Epithelial cell of proximal tubule (primary cell): Measurements from ENCODE around the gene ADPRHL1. TPM values are rescaled to one million over a fixed set of nuclear protein-coding genes. Genes with fewer than 3 reads are reported as not detected.

ENCODE experiments used
- DNase-seq: peaks from one replicate; pipeline ENCODE4 v3.0.0-alpha.2; 2011; ENCODE audit warnings: low read depth
- H3K4me3 ChIP-seq: 2 replicates; pipeline ENCODE4 v1.5.1; 2011; ENCODE audit warnings: low read depth, mild to moderate bottlenecking, low read length
- total RNA-seq: library from RNA; depleted of rRNA; stranded (reverse); fragments of >200 nt; gene quantifications from 2 replicates; pipeline ENCODE4 v1.2.3, GENCODE V29; 2015
- TF ChIP-seq, protein P1 (sequence below): conservative IDR thresholded peaks from 2 replicates; pipeline ENCODE4 v1.5.1; 2012; ENCODE audit warnings: low read depth, mild to moderate bottlenecking, low read length

ADPRHL1 gene
- total RNA-seq, 1 donor from 2014 or later: 3.3 TPM

GRCh38 chr13:113470073-113470472 lies 16.8 kb upstream of the ADPRHL1 start:
- TF ChIP-seq, protein P1, sequence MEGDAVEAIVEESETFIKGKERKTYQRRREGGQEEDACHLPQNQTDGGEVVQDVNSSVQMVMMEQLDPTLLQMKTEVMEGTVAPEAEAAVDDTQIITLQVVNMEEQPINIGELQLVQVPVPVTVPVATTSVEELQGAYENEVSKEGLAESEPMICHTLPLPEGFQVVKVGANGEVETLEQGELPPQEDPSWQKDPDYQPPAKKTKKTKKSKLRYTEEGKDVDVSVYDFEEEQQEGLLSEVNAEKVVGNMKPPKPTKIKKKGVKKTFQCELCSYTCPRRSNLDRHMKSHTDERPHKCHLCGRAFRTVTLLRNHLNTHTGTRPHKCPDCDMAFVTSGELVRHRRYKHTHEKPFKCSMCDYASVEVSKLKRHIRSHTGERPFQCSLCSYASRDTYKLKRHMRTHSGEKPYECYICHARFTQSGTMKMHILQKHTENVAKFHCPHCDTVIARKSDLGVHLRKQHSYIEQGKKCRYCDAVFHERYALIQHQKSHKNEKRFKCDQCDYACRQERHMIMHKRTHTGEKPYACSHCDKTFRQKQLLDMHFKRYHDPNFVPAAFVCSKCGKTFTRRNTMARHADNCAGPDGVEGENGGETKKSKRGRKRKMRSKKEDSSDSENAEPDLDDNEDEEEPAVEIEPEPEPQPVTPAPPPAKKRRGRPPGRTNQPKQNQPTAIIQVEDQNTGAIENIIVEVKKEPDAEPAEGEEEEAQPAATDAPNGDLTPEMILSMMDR: no peak
- no peak overlapping the region for H3K4me3 ChIP-seq
- DNase-seq: no peak

GRCh38 chr13:113469582-113469981 lies 16.3 kb upstream of the ADPRHL1 start:
- DNase-seq: no peak
- TF ChIP-seq, protein P1: no peak
- no peak overlapping the region for H3K4me3 ChIP-seq

DNA sequence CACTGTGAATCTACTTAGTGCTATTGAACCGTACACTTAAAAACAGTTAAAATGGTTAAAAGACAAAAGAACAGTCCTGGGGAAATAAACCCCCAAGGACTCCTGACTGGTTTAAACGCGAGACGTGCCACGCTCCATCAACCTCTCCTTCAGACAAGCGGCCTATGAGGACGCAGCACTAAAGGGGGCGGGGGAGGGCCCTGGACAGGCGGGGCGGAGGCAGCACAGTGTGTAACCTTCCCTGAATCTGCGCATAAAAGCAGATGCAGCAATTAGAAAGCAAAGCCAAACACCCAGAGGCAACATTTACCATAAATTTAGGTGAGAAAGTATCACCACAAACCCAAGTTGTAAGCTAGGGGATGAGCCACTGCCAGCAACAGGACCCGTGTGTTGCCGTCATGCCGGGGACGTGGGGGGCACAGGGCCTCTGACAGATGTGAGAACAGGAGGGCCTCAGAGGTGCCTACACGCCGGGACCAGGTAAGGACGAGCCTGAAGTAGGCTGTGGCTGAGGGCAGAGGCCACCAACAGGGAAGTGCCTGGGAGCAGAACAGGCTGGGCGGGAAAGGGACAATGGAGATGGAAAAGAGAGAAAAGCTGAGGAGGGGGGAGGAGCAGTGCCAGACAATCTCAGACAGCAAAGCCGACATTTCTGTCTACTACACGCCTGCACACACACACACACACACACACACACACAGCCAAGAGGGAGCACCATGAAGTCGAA lies 15.3 kb upstream of the ADPRHL1 start:
- TF ChIP-seq, protein P1: no peak
- H3K4me3 ChIP-seq: no peak overlapping the region
- no peak for DNase-seq

DNA sequence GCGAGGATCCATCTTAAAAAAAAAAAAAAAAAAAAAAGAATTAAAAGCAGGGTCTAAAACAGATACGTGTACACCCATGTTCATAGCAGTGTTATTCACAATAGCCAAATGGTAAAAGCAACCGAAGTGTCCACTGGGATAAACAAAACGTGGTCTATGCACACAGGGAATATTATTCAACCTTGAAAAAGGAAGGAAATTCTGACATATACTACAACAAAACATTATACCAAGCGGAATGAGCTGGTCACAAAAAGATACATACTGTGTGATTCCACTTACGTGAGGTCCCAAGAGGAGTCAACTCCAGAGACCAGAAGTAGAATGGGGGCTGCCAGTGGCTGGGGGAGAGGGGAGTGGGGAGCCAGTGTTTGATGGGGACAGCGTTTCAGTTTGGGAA lies 14.7 kb upstream of the ADPRHL1 start:
- TF ChIP-seq, protein P1: no peak
- no peak for DNase-seq

GRCh38 chr13:113466383-113466782 lies 13.1 kb upstream of the ADPRHL1 start:
- H3K4me3 ChIP-seq: no peak overlapping the region
- DNase-seq: no peak
- TF ChIP-seq, protein P1: no peak

More for the DNA sequence above, 14.7 kb upstream of the ADPRHL1 start:
- H3K4me3 ChIP-seq: no peak overlapping the region

DNA sequence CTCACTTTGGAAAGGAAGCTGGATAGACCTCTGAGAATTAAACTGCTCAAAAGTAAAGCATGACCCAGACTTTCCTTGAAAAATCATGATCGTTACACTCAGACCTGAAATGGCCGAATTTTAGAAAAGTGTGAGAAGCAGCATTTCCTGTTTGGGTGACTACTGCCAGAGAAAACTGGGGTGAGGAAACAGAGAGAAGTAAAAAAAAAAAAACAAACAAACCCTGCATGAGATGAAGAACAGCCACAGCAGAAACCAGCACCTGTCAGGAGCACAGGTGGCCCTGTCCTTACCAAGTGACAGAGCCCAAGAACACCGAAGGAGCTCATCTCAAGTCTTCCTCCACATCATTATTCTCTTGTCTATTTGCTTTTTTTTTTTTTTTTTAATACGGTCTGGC lies 12.0 kb upstream of the ADPRHL1 start:
- DNase-seq: no peak
- no peak overlapping the region for H3K4me3 ChIP-seq
- TF ChIP-seq, protein P1: no peak

DNA sequence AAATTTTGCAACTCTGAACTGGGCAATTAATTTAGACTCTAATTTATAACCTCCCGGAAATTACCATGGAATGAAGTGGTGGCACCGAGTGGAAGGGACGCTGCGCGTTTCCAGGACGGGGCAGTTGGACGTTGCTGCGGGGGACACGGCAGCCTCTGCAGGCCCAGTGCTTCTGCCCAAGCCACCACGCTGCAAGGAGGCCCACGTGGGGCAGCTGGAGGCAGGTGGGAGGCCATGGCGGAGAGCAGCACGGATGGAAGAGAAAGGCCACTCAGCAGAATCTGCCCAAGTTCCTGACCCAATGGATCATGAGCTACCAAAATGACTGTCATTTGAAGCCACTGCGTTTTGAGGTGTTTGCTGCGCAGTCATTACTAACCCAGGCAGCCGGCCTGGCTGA lies 11.2 kb upstream of the ADPRHL1 start:
- H3K4me3 ChIP-seq: no peak overlapping the region
- DNase-seq: no peak
- TF ChIP-seq, protein P1: no peak
